Mesothelial cell of epicardium (in vitro differentiated cells): ENCODE data around the gene PISD. TPM values are rescaled to one million over a fixed set of nuclear protein-coding genes. Genes with fewer than 3 reads are reported as not detected.
"Not testable (repeated sequence)": the region's sequence is repeated elsewhere in the genome, so short reads cannot be mapped to it uniquely, and the experiment has no call there.

Source experiments
- DNase-seq, 2 experiments: peaks; one replicate each; pipeline ENCODE4 v3.0.0; 2021; ENCODE audit warnings: low spot score in 2 of 2; ENCODE audit not compliant: unreplicated experiment in 2 of 2
- H3K27ac Mint-ChIP-seq: 2 replicates; pipeline ENCODE4 v1.8.0; 2021; ENCODE audit warnings: mixed read lengths
- H3K27me3 Mint-ChIP-seq: 2 replicates; pipeline ENCODE4 v1.8.0; 2021; ENCODE audit warnings: low read depth, mixed read lengths
- H3K36me3 Mint-ChIP-seq: 2 replicates; pipeline ENCODE4 v1.8.0; 2021; ENCODE audit warnings: mixed read lengths
- H3K4me1 Mint-ChIP-seq: 2 replicates; pipeline ENCODE4 v1.8.0; 2021; ENCODE audit warnings: mixed read lengths
- H3K4me3 Mint-ChIP-seq: 2 replicates; pipeline ENCODE4 v1.8.0; 2021; ENCODE audit warnings: mild to moderate bottlenecking, moderate library complexity, mixed read lengths
- H3K9me3 Mint-ChIP-seq: 2 replicates; pipeline ENCODE4 v1.8.0; 2021; ENCODE audit warnings: mixed read lengths
- total RNA-seq: library from RNA; stranded (reverse); gene quantifications from 3 replicates; pipeline ENCODE4 v1.2.1, GENCODE V29; 2021
- TF ChIP-seq, protein P1 (sequence below): fragments of 200-600 bp; sonication (generic); IDR thresholded peaks from one replicate; pipeline ENCODE4 v1.5.0; 2021; ENCODE audit warnings: antibody characterized with exemption; ENCODE audit not compliant: unreplicated experiment

Gene PISD
- 40.4 to 43.8 TPM (median 41.8 TPM) in 3 replicates for total RNA-seq

DNA sequence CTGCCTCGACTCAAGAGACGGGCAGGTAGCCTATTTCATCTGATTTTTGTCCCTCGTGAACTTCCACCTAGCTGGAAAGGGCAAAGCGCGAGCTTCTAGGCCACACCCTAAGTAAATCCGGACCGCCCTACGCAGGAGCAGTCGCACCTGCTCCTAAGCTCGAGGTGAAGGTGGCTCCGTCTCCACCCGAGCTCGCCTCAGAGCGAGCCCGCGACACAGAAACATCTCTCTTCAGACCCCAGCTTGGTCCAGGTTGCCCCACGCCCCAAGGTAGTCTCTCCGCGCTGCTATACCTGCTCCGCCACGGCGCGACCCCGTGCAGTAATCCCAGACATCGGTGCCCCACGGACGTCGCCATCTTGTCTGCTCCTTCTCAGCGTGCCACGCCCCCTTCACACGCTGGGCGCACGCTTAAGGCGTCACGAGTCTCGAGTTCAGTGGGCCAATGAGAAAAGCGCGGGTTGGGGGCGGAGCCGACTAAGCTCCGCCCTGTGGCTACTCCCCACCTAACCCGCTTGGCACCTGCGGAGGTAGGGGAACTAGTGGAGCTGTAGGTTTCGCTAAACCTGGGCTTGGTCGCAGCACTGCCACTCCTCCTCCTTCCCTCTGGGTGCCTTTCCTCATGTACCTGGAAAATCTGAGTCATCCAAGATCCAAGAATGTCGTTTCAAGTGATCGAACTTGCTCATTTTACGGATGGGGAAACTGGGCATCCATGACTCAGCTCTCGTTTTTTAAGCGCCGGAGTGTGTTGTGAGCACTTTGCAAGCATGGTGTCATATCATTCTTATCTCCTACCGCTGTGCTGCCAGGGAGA lies at the start of gene PISD:
Gene PISD, minus strand, starts transcription at position 365 of the 817 bp plus-strand sequence. Its CDS starts 7 bp downstream, at position 358.
- H3K36me3 Mint-ChIP-seq = no peaks in the 10 kb centered on the region
- TF ChIP-seq, protein P1, sequence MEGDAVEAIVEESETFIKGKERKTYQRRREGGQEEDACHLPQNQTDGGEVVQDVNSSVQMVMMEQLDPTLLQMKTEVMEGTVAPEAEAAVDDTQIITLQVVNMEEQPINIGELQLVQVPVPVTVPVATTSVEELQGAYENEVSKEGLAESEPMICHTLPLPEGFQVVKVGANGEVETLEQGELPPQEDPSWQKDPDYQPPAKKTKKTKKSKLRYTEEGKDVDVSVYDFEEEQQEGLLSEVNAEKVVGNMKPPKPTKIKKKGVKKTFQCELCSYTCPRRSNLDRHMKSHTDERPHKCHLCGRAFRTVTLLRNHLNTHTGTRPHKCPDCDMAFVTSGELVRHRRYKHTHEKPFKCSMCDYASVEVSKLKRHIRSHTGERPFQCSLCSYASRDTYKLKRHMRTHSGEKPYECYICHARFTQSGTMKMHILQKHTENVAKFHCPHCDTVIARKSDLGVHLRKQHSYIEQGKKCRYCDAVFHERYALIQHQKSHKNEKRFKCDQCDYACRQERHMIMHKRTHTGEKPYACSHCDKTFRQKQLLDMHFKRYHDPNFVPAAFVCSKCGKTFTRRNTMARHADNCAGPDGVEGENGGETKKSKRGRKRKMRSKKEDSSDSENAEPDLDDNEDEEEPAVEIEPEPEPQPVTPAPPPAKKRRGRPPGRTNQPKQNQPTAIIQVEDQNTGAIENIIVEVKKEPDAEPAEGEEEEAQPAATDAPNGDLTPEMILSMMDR = no peak
- H3K27me3 Mint-ChIP-seq = peaks cover 6% of the 10 kb centered on the region
- H3K9me3 Mint-ChIP-seq = no peaks in the 10 kb centered on the region
- H3K4me1 Mint-ChIP-seq = peaks cover 18% of the 10 kb centered on the region
- peak within 1 kb of the TSS; percentile 94 for H3K4me3 Mint-ChIP-seq
- H3K27ac Mint-ChIP-seq = peak within 1 kb of the TSS; percentile 95
- DNase-seq = peak; percentile 91 to 97

- not testable (repeated sequence) for DNase-seq, H3K9me3 Mint-ChIP-seq, H3K27me3 Mint-ChIP-seq, H3K27ac Mint-ChIP-seq, H3K4me1 Mint-ChIP-seq, H3K4me3 Mint-ChIP-seq
- peaks cover 47% of the 10 kb centered on the region for H3K36me3 Mint-ChIP-seq
Observed at GRCh38 chr22:31711226-31711625, 49.2 kb upstream of the PISD start.

DNA sequence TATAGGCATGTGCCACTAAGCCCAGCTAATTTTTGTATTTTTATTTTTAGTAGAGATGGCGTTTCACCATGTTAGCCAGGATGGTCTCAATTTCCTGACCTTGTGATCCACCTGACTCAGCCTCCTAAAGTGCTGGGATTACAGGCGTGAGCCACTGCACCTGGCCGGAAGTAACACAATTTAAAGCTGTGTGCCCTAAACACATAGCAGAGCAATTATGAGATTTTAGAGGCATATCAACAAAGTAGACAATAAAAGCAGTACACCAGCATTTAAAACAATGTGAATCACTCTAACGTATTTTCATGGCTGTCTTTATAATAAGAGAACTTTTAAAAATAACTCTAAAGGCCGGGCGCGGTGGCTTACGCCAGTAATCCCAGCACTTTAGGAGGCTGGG lies 45.5 kb upstream of the PISD start:
- no peak overlapping the region for H3K4me3 Mint-ChIP-seq
- H3K4me1 Mint-ChIP-seq = no peaks in the 10 kb centered on the region
- peaks cover 37% of the 10 kb centered on the region for H3K36me3 Mint-ChIP-seq
- no peaks in the 10 kb centered on the region for H3K9me3 Mint-ChIP-seq
- H3K27ac Mint-ChIP-seq = no peak overlapping the region
- no peak for DNase-seq
- H3K27me3 Mint-ChIP-seq = no peaks in the 10 kb centered on the region
- TF ChIP-seq, protein P1 = no peak

DNA sequence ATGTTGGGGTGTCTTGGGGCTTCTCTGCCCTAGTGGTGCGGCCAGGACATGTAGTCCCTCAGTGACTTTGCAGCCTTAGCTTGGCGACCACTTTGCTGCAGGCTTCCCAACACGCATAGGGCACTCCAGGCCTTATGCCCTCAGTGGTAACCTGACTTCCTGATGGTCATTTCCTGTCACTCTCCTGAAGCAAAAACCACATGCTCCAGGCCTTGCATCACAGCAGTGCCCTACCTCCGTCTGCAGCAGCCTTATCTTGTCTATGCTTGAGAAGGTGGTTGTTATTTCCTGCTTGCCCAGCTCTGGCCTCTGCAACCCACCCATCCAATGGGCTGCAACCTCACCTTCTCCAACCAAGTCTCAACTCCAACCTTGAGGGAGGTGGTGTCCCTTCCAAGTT lies 33.4 kb upstream of the PISD start:
- H3K4me1 Mint-ChIP-seq = no peaks in the 10 kb centered on the region
- H3K27ac Mint-ChIP-seq = no peak overlapping the region
- no peak overlapping the region for H3K4me3 Mint-ChIP-seq
- no peak for DNase-seq
- H3K36me3 Mint-ChIP-seq = peaks cover 50% of the 10 kb centered on the region
- H3K9me3 Mint-ChIP-seq = no peaks in the 10 kb centered on the region
- no peaks in the 10 kb centered on the region for H3K27me3 Mint-ChIP-seq
- TF ChIP-seq, protein P1 = no peak

DNA sequence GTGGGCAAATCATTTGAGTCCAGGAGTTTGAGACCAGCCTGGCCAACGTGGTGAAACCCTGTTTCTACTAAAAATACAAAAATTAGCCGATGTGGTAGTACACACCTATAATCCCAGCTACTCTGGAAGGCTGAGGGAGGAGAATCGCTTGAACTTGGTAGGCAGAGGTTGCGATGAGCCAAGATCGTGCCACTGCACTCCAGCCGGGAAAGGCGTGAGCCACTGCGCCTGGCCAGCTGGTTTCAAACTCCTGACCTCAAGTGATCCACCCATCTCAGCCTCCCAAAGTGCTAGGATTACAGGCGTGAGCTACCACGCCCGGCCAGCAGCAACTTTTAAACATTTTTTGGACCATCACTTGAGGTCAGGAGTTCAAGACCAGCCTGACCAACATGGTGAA lies 32.0 kb upstream of the PISD start:
- not testable (repeated sequence) for DNase-seq, H3K4me1 Mint-ChIP-seq, H3K27me3 Mint-ChIP-seq, H3K4me3 Mint-ChIP-seq, H3K27ac Mint-ChIP-seq, H3K9me3 Mint-ChIP-seq
- H3K36me3 Mint-ChIP-seq = peaks cover 41% of the 10 kb centered on the region

- no peak overlapping the region for H3K27ac Mint-ChIP-seq
- H3K36me3 Mint-ChIP-seq = peaks cover 48% of the 10 kb centered on the region
- DNase-seq = no peak
Observed at GRCh38 chr22:31692186-31692886, 30.3 kb upstream of the PISD start.

More at GRCh38 chr22:31692186-31692886, 30.3 kb upstream of the PISD start:
- TF ChIP-seq, protein P1 = no peak
- no peaks in the 10 kb centered on the region for H3K9me3 Mint-ChIP-seq
- H3K4me3 Mint-ChIP-seq = no peak overlapping the region
- H3K27me3 Mint-ChIP-seq = no peaks in the 10 kb centered on the region
- no peaks in the 10 kb centered on the region for H3K4me1 Mint-ChIP-seq
